Cardiac septum (tissue), 1 donor: ENCODE data around the gene ZNF273. TPM values are rescaled to one million over a fixed set of nuclear protein-coding genes. Genes with fewer than 3 reads are reported as not detected.
"Not testable (repeated sequence)": the region's sequence is repeated elsewhere in the genome, so short reads cannot be mapped to it uniquely, and the experiment has no call there.

ENCODE experiments used
- DNase-seq: peaks from one replicate; pipeline ENCODE4 v3.0.0-alpha.2; 2020; ENCODE audit warnings: low spot score
- intact Hi-C: fragments of 100-400 bp; cut with DNase I; formaldehyde crosslinking; loops from one replicate; pipeline ENCODE4 v1.14.0; 2022
- total RNA-seq: library from RNA; stranded (reverse); fragmentation: NEBNext Ultra II Directional; extraction: Animal tissue kit (Norgen Biotek cat#: 25700); gene quantifications from one replicate; pipeline ENCODE4 v1.2.1, GENCODE V29; 2021
- donor health status: DM: no; HTN: no; CAD: no.

The ZNF273 gene
- total RNA-seq, 1 donor from 2014 or later: 3.0 TPM

DNA sequence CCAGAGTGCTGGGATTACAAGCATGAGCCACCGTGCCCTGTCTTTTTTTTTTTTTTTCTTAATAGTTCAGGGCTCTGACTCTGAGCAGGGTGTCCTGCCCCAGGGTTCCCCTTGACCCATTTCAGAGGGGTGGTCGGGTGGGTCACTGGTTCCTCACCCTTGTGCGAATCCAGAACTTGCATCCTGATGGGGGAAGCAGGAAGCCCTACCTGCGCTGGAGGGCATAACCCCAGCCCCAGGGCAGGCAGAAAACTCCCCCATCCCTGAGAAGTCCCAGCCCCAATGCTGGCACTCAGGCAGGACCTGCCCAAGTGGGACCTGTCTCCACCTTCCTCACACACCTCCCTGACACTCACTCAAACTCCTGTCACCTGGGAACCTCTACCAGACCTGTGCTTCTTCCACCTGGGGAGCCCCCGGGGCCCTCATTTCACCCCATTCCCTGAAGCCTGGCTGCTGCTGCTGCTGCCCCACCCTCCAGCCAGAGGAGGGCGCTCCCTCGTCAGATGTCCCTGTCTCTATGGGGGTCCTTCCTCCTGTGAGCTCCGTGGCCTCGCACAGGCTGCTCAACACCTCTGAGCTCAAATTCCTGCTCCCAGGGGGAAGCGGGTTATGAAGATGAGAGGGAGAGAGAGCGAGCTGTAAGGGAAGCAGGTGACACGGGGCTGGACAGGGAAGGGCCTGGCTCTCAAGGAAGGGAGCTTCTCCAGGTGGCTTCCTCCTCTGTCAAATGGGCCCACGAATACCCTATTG lies 15.1 kb upstream of the ZNF273 start:
- intact Hi-C loops: no loop called here
- peak; percentile 85 for DNase-seq

DNA sequence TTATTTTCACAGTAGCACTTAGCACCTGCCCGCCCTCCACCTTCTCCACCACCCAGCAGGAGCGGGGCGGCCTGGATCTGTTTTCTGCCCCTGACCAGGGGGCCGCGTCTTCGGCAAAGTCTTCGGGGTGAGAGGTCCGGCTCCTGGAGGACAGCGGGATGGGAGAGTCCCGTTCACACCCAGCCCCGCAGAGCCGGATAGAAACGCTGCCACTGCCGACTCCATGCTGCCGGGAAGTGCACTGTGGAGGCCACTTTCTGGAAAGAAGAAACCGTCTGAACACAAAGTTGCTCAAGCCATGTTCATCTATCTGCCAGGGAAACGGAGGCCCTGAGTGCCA lies 14.5 kb upstream of the ZNF273 start:
- DNase-seq: no peak
- intact Hi-C loops: no loop called here

DNA sequence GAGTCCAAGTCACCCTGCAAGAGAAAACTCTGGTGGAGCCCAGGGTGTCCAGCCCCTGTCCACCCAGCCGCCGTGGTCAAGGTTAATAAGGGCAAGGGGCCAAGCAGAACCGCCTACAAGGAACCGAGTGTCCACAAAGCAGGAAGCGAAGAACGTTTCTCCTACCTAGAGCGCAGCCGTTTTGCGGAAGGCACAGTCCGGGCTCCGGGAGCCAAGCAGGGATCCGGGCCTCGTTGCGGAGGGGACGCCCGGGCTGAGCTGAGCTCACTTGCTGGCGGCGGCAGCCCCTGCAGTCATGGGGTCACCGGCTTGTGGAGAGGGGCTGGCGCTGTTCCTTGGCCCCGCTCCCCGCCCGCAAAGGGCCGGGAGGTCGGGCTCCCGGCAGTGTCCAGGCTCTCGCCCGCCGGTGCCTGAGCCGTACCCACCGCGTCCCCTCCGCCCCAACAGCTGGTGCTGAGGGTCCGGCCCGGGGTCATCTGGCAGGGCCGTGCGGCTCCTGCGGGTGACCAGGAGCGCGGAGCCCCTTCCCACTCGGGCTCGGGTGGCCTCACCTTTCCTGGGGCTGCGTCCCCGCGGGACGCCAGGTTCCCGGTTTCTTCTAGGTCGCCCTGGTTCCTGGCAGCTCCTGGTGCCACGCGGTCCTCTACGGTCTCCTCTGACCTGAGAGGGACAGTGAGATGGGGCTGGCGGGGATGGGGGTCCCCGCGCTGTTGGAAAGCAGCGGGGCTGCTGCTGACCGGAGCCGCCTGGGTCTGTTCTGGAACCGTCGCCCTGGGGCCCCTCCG lies 14.0 kb upstream of the ZNF273 start:
- DNase-seq: peak; percentile 85
- intact Hi-C loops: no loop called here

DNA sequence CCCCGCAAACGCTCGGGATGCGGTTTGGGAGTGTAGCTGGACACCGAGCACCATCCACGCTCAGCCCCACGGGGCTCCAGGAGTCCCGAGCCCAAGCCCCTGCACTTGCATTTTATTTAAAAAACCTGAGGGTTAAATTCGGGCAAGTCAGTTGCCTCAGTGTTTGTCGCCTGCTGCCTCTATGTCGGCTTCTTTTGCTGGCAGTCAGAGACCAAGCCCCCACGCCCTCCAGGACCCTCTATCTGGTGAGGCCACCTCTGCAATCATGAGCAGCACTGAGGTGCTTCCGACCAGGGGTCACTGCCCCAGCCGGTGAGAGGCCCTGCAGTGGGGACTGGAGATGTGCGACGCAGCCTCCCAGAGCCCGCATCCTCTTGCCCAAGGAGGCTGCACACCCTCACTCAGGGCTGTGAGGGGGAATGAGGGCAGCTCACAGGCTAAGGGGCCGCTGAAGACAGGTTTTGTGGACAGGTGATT lies 13.3 kb upstream of the ZNF273 start:
- no peak for DNase-seq
- intact Hi-C loops: no loop called here

DNA sequence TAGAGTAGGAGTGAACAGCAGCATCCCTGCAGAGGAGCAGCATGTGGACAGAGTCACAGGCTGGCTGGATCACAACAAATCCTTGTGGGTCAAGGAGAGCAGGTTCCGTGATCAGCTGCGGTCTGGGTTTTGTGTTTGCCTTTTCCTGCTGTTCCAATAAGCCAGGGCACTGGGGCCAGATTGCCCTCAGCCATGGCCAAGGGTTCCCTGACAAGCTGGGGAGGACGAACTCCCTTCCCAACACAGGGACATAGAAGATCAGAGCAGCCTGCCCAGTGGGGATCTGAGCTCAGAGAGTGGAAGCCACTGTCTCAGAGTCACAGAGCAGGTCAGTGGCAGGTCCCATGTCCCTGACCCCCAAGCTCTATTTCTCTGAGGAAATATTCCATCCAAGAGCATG lies 12.8 kb upstream of the ZNF273 start:
- intact Hi-C loops, DNase-seq: not testable (repeated sequence)

DNA sequence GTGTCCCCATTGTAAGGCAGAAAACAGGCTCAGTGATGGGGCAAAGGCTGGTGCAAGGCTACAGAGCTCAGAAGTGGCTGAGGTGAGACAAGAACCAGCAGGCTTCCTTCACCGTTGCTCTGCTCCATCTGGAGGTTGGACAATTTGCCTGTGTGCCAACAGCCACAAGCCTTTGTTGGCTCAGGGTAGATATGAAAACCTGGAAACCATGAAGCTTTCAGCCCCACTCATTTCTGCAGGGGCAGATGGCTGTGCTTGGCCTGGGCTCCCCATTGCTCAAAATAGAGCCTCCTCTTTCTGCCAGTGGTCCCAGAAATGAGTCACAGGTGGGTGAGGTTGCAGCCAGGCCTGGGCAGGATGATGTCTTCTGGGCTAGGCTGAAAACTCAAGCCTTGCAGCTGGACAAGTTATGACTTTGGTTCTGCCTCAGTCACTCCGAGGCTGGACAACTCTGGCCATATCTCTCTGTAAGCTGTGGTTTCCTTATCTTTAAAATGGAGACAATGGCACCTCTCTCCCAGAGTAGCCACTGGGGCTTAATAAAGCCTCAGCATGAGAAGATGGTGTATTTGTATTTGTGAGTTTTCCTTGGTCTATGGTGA lies 12.2 kb upstream of the ZNF273 start:
- intact Hi-C loops: no loop called here
- no peak for DNase-seq

DNA sequence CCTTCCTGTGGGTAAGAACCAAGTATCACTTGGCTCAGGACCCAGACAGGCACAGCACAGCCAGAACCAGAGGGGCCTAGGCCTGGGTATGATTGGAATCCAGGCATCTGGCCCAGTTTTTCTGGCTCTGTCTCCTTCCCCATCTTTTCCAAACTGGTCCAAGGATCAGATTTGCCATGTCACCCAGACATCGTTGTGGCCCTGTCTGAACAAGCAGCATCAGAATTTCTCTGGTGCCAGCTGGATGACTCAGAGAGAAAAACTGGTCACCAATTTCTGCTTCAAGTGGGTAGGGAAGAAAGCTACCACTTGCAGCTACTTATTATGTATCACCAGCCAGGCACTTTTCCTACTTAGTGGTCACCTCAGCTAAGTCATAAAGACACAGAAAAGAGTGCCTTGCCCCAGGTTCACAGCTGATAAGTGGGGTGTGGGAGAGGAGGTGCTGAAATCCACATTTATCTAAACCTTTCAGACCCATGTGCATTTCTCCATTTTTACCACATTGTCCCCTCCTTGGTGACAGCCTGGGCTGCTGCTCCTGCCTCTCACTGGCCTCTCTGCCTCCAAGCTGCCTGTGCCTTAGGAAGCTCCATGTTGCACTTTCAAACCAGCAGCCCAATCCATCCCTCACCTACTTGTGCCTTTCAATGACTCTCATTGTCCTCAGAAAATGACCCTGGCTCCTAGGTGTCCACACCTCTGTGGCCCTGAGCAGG lies 11.6 kb upstream of the ZNF273 start:
- intact Hi-C loops, DNase-seq: not testable (repeated sequence)

DNA sequence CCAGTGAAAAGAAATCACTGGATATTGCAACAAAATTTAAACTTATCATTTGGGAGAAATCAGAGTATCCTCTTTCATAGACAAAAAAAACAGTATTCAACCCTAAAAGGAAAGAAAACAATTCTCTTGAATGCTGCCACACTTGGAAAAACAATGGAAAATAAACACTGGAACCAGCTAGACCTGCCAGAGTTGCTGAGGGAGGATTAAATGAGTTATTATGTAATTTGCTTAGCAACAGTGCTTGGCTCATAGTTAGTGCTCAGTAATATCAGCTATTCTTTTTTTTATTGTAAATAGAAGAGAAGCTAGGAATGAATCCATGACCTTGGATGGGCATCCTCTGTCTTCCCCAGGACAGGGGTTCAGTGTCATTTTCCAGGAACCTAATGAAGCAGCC lies 11.0 kb upstream of the ZNF273 start:
- intact Hi-C loops: no loop called here
- no peak for DNase-seq

DNA sequence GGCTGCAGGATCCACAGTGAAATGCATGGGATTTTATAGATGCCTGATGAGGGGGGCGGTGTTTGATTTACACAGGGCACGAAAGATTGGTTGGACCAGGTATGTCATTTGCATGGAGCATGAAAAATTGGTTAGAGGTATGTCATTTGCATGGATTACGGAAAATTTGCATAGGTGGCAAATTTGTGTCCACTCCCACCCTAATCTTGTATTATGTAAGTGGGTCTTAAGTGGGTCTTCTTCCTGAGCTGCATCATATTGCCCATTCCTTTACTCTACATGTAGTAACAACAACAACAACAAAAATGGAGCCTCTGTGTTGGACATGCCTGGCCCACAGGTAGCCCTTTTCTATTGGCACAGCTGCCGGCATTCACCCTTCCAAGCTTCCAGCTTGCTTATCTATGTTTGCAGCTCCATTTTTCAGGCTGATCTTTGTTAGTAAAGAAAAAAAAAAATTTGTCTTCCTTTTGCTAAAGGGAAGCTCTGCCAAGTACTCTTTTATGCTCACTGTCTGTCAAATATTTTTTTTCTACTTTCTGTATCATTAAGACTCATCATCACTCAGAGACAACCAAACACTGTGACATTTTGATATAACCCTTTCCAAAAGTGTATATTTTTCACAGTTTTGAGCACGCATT lies 10.3 kb upstream of the ZNF273 start:
- DNase-seq: no peak
- intact Hi-C loops: no loop called here

DNA sequence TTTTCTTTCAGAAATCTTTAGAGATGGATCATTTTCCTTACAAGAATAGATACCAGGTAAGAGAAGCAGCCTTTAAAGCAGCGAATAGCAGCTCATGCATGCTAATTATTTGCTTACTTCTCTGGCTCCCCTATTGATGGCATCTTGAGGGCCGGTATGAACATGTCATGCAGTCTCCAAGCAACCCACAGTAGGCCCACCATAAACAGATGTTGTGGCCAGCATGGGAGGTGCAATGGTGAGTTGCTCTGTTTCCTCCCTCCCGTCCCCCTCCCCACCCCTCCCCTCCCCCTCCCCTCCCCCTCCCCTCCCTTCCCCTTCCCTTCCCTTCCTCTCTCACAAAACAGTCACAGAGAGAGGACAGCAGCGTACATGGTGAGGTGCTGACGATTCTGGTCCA lies 9.7 kb upstream of the ZNF273 start:
- DNase-seq: no peak
- intact Hi-C loops: no loop called here

DNA sequence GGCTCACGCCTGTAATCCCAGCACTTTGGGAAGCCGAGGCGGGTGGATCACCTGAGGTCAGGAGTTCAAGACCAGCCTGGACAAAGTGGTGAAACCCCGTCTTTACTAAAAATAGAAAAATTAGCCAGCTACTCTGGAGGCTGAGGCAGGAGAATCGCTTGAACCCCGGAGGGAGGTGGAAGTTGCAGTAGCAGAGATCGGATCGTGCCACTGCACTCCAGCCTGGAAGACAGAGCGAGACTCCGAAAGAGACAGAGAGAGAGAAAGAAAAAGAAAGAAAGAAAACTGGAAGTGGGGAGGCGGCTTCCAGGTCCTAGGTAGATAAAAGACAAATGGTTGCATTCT lies 640 bp upstream of the ZNF273 start:
- intact Hi-C loops, DNase-seq: not testable (repeated sequence)

DNA sequence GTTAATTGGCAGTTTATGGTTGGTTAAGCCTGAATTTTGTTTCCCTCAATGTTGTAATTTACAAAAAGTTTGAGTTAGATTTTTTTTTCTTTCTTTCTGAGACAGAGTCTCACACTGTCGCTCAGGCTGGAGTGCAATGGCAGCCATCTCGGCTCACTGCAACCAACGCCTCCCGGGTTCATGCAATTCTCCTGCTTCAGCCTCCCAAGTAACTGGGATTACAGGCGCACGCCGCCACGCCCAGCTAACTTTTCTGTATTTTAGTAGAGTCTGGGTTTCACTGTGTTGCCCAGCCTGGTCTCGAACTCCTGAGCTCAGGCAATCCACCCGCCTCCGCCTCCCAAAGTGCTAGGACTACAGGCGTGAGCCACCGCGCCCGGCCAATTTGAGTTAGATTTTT lies 935 bp downstream of the ZNF273 start:
- intact Hi-C loops: no loop called here
- DNase-seq: no peak

DNA sequence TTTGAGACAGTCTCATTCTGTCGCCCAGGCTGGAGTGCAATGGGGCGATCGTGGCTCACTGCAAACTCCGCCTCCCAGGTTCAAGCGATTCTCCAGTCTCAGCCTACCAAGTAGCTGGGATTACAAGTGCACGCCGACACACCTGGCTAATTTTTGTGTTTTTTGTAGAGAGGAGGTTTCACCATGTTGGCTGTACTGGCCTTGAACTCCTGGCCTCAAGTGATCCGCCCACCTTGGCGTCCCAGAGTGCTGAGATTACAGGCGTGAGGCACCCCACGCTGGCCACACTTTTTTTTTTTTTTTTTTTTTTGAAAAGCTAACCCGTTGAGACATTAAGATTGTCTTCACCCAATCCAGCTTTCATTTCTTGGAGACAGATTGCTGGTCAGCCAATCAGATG lies 2.1 kb downstream of the ZNF273 start:
- intact Hi-C loops: no loop called here
- no peak for DNase-seq

DNA sequence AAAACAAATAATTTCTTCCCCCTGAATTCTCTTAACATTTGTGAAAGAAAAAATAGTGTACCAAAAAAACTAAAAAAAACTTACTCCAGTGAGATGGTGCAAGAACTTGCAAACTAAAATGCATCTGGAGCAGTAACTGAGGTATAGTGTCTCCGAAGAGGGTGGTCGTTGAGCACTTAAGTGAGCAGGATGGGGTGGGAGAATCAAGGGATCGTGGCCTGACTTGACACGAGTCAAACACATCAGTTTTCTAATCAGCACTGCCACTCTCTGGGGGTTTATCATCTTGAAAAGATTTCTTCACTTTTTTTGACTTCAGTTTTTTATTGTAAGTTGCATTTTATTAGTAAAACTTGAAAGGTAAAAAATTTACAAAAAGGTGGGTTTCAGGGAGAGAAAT lies 2.5 kb downstream of the ZNF273 start:
- no peak for DNase-seq
- intact Hi-C loops: no loop called here

DNA sequence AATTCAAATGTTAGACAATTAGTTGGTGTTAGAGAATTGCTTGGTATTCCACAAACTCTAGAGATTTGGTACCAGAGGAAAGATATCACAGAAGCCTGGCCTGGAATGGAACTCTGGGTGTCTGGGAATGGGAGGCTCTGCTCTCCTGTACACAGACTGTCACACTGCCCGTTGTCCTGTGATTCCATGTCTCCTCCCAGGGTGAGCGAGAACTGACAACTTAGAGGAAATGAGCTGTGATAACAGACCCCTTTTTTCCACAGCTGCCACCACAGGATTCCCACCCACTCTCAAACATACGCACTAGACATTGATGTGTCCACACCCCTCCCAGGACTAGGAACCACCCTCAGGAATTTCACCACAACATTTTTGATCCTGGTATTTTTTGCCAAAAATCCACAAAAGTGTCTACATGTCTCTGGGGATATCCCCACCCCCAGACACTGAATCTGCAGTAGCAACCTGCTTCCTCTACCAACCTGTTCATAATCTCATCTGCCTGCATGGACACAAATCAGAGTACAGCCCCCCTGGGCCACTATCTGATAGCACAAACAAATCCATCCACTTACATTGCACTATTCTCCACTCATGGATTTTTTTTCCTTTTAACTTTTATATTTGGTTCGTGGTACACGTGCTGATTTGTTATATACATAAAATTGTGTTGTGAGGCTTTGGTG lies 4.7 kb downstream of the ZNF273 start:
- DNase-seq: no peak
- intact Hi-C loops: no loop called here

DNA sequence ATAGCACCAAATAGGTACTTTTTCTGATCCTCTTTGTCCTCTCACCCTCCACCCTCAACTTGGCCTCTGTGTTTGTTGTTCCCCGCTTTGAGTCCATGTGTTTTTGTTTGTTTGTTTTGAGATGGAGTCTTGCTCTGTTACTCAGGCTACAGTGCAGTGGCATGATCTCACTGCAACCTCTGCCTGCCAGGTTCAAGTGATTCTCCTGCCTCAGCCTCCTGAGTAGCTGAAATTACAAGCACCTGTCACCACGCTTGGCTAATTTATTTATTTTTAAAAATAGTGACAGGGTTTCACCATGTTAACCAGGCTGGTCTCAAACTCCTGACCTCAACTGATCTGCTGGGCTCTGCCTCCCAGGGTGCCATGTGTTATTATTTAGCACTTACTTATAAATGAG lies 5.3 kb downstream of the ZNF273 start:
- intact Hi-C loops: no loop called here
- no peak for DNase-seq

DNA sequence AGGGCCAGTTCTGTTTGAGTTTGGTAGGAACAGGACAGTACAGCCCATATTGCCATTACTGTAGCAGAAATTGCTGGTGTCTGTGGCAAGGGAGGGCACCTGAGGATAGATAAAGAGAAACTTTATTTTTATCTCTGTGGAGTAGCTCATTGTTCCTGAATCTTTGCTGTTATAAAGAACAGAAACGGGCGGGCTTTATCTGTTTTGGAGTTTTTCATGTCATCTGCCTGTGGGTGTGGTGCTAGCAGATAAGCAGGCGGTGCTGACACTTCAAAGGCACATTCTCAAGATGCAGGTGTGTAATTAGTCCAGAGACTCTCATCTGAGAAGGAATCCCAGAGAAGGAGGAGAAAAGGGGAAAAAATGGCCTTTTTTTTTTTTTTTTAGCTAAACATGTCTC lies 11.5 kb downstream of the ZNF273 start:
- intact Hi-C loops: no loop called here

DNA sequence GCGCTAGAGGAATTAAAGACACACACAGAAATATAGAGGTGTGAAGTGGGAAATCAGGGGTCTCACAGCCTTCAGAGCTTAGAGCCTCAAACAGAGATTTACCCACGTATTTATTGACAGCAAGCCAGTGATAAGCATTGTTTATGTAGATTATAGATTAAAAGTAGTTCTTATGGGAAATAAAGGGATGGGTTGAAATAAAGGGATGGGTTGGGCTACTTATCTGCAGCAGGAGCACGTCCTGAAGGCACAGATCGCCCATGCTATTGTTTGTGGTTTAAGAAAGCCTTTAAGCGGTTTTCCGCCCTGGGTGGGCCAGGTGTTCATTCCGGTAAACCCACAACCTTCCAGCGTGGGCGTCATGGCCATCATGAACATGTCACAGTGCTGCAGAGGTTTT lies 12.2 kb downstream of the ZNF273 start:
- intact Hi-C loops, DNase-seq: not testable (repeated sequence)

More for the DNA sequence above, 11.5 kb downstream of the ZNF273 start:
- DNase-seq: no peak
